ENCODE data around the gene ANKRD28.

Gene ANKRD28

DNA sequence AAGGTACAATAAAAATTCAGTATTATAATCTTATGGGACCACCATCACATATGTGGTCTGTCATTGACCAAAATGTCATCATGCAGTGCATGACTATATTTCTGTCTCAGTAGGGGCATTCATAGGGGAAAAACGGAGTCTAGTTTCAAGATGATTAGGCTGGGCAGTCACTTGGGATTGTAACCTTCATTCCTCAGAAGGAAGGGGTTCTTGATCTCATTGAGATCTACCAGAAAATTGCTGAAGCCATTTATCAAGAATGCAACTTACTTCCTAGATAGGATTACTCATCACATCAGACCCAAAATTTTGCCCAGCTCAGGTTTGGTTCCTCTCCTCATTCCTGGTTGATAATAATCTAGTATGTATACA is 158.9 kb downstream of the ANKRD28 start:
- ChIA-PET CTCF (no interaction called here), POLR2A (no interaction called here)
- TF ChIP-seq FOXM1 (IDR thresholded peaks at IDR 0.05; ENCODE audit: borderline replicate concordance) (no peak), ELF4 (IDR thresholded peaks at IDR 0.05) (no peak), BHLHE40 (IDR thresholded peaks at IDR 0.05; ENCODE audit: borderline replicate concordance) (no peak), ARNT (IDR thresholded peaks at IDR 0.05) (no peak), SP1 (IDR thresholded peaks at IDR 0.05) (no peak), LEF1 (IDR thresholded peaks at IDR 0.05; ENCODE audit: borderline replicate concordance) (no peak), L3MBTL2 (conservative IDR thresholded peaks at IDR 0.05) (no peak), ZNF384 (IDR thresholded peaks at IDR 0.05) (no peak), PKNOX1 (IDR thresholded peaks at IDR 0.05) (no peak), SUZ12 (IDR thresholded peaks at IDR 0.05) (no peak), CTBP1 (IDR thresholded peaks at IDR 0.05; ENCODE audit: borderline replicate concordance) (no peak)
- no peak for DNase-seq (ENCODE audit: extremely low spot score)

DNA sequence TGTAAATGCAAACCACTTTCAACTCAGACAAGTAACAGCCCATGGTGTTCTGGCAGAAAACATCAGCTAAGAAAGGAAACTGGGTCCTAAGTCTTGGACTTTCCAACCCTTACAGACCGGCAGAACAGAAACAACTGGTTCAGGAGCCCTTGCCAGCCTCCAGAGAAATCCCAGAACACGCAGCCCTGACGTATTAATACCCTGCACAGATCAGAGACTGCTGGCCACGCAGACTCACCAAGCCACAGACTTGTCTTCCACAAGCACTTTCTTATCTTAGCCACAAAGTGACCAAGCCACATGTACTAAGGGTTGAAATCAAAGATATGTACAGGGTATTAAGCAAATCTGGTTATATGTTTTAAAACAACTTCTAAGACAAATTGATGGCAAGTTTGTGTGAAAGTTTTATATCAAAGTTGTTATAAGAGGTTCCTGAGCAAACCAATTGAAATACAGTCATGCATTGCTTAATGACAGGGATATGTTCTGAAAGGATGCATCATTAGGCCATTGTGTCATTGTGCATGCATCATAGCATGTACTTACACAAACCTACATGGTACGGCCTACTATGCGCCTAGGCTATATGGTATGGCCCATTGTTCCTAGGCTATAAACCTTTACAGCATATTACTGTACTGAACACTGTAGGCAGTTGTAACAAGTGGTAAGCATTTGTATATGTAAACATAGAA is 159.4 kb downstream of the ANKRD28 start:
- ChIA-PET CTCF (no interaction called here), POLR2A (no interaction called here)
- DNase-seq (ENCODE audit: extremely low spot score) = no peak
- TF ChIP-seq SUZ12 (IDR thresholded peaks at IDR 0.05) (no peak), HDGF (IDR thresholded peaks at IDR 0.05; ENCODE audit: borderline replicate concordance) (no peak), CTBP1 (IDR thresholded peaks at IDR 0.05; ENCODE audit: borderline replicate concordance) (no peak), FOXK2 (IDR thresholded peaks at IDR 0.05) (no peak), LEF1 (IDR thresholded peaks at IDR 0.05; ENCODE audit: borderline replicate concordance) (no peak), FOXM1 (IDR thresholded peaks at IDR 0.05; ENCODE audit: borderline replicate concordance) (no peak), SP1 (IDR thresholded peaks at IDR 0.05) (no peak), TARDBP (IDR thresholded peaks at IDR 0.05) (no peak), FOXA1 (IDR thresholded peaks at IDR 0.05) (no peak), PKNOX1 (IDR thresholded peaks at IDR 0.05) (no peak), NFRKB (IDR thresholded peaks at IDR 0.05) (no peak), L3MBTL2 (conservative IDR thresholded peaks at IDR 0.05) (no peak), ELF4 (IDR thresholded peaks at IDR 0.05) (no peak), ZNF384 (IDR thresholded peaks at IDR 0.05) (no peak), ARNT (IDR thresholded peaks at IDR 0.05) (no peak), BHLHE40 (IDR thresholded peaks at IDR 0.05; ENCODE audit: borderline replicate concordance) (no peak)

GRCh38 chr3:15637131-15637951 is 160.4 kb downstream of the ANKRD28 start:
- TF ChIP-seq PKNOX1 (IDR thresholded peaks at IDR 0.05) (no peak), ELF4 (IDR thresholded peaks at IDR 0.05) (no peak), TARDBP (IDR thresholded peaks at IDR 0.05) (no peak), FOXK2 (IDR thresholded peaks at IDR 0.05) (no peak), SUZ12 (IDR thresholded peaks at IDR 0.05) (no peak)
- DNase-seq (ENCODE audit: extremely low spot score) = no peak
- CTCF ChIA-PET = no interaction called here
- POLR2A ChIA-PET = no interaction called here

DNA sequence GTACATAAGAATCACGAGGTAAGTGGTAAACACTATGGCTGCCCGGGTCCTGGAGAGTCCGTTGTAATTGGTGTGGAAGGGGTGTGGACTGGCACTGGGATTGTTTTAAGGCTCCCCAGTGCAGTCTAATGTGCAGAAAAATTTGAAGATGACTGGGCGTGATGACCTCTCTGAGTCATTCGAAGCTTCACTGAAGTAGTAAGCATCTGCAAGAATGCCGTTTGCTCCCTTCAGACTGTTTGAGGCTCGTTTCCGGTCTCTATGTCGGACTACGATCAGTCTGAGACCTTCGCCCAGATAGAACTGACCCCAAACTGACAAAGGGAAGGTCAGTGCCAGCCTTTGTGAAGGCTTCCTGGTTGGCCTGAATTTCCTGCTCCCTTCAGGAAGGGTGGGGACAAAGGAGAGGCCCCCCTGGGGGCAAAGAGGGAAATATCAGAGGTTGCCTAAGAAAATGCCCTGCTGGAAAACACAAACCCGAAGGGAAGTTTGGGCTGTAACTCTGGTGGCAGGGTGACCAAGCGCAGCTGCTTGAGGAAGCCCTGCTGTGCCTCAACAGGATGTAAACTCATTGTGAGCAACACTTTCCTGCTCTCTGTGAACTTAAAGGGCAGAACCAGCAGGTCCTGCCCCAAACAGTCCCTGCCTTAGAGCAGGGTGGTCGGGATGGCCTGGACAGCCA is 161.6 kb downstream of the ANKRD28 start:
- no peak for DNase-seq (ENCODE audit: extremely low spot score)
- TF ChIP-seq FOXK2 (IDR thresholded peaks at IDR 0.05) (no peak), LEF1 (IDR thresholded peaks at IDR 0.05; ENCODE audit: borderline replicate concordance) (no peak), BHLHE40 (IDR thresholded peaks at IDR 0.05; ENCODE audit: borderline replicate concordance) (no peak)
- ChIA-PET CTCF (interaction anchor here (0.7 kb wide), 1 partner anchor 126 kb away, joined by 3 read pairs; no protein-coding TSS in a partner anchor), POLR2A (no interaction called here)

GRCh38 chr3:15635121-15635661 is 162.6 kb downstream of the ANKRD28 start:
- ChIA-PET POLR2A (no interaction called here), CTCF (interaction anchor here (0.6 kb wide), 1 partner anchor 29 kb away, joined by 3 read pairs; no protein-coding TSS in a partner anchor)
- TF ChIP-seq L3MBTL2 (conservative IDR thresholded peaks at IDR 0.05) (no peak), PKNOX1 (IDR thresholded peaks at IDR 0.05) (no peak), SP1 (IDR thresholded peaks at IDR 0.05) (no peak), ZNF384 (IDR thresholded peaks at IDR 0.05) (no peak)
- no peak for DNase-seq (ENCODE audit: extremely low spot score)

Measured in HEK293T (cell line).